SK-MEL-5 (cell line): Measurements from ENCODE around the gene MYL6B. TPM values are rescaled to one million over a fixed set of nuclear protein-coding genes. Genes with fewer than 3 reads are reported as not detected.

Source experiments
- DNase-seq: peaks from one replicate; pipeline ENCODE4 v3.0.0-alpha.2; 2016; ENCODE audit warnings: low read depth, low spot score
- in situ Hi-C: cut with HindIII; loops from 2 replicates; pipeline ENCODE4 v1.10.0; 2016; ENCODE audit warnings: low sequenced_read_pairs, high pct_unique_total_duplicates, low pct_unique_long_range_greater_than_20kb
- polyA plus RNA-seq, 2 experiments: library from polyadenylated mRNA; depleted of rRNA; stranded (reverse); fragments of >200 nt; gene quantifications; 2 replicates each; pipeline ENCODE4 v1.2.3, GENCODE V29; 2015
- total RNA-seq: library from RNA; depleted of rRNA; stranded (reverse); fragments of >200 nt; shearing (Covaris generic); gene quantifications from 2 replicates; pipeline ENCODE4 v1.2.3, GENCODE V29; 2014; rRNA removed

The MYL6B gene
- total RNA-seq: 63.2 and 66.0 TPM in 2 replicates
- polyA plus RNA-seq (2015; cell fraction: cytosol; rRNA removed): 61.9 and 65.6 TPM in 2 replicates
- polyA plus RNA-seq (2015; cell fraction: nucleus; rRNA removed): 18.5 and 22.2 TPM in 2 replicates

GRCh38 chr12:56152132-56152755 lies at the start of gene MYL6B:
TSS of gene MYL6B (plus strand) at chr12:56152587. CDS start at chr12:56153919, 1,332 bp downstream.
- DNase-seq: peak; percentile 92
- in situ Hi-C loops: no loop called here

GRCh38 chr12:56102683-56103065 lies 49.7 kb upstream of the MYL6B start:
- in situ Hi-C loops: no loop called here
- no peak for DNase-seq

GRCh38 chr12:56103066-56103711 lies 49.2 kb upstream of the MYL6B start:
- no peak for DNase-seq
- in situ Hi-C loops: no loop called here

GRCh38 chr12:56103823-56104108 lies 48.6 kb upstream of the MYL6B start:
- no peak for DNase-seq
- in situ Hi-C loops: no loop called here

- DNase-seq: peak; percentile 99
- in situ Hi-C loops: no loop called here
Measured at GRCh38 chr12:56104109-56104814, 48.1 kb upstream of the MYL6B start, which contains the start of gene PA2G4. TSS of gene PA2G4 (plus strand) at chr12:56104559. CDS start at chr12:56104738, 179 bp downstream.

- in situ Hi-C loops: no loop called here
- peak; percentile 40 for DNase-seq
Measured at GRCh38 chr12:56104815-56105608, 47.4 kb upstream of the MYL6B start.

GRCh38 chr12:56105609-56105902 lies 46.8 kb upstream of the MYL6B start:
- DNase-seq: no peak

GRCh38 chr12:56107242-56107641 lies 45.1 kb upstream of the MYL6B start:
- DNase-seq: no peak
- in situ Hi-C loops: no loop called here

More at GRCh38 chr12:56105609-56105902, 46.8 kb upstream of the MYL6B start:
- in situ Hi-C loops: no loop called here

- in situ Hi-C loops: no loop called here
Measured at GRCh38 chr12:56110571-56110970, 41.8 kb upstream of the MYL6B start.

GRCh38 chr12:56114084-56114483 lies 38.3 kb upstream of the MYL6B start:
- DNase-seq: no peak
- in situ Hi-C loops: no loop called here

More at GRCh38 chr12:56110571-56110970, 41.8 kb upstream of the MYL6B start:
- no peak for DNase-seq

GRCh38 chr12:56115329-56115728 lies 37.1 kb upstream of the MYL6B start:
- peak; percentile 96 for DNase-seq
- in situ Hi-C loops: loop anchor here (5.0 kb wide), 1 partner anchor 77 kb away; no protein-coding TSS in a partner anchor

- DNase-seq: peak; percentile 95
- in situ Hi-C loops: loop anchor here (5.0 kb wide), 1 partner anchor 76 kb away; no protein-coding TSS in a partner anchor
Measured at GRCh38 chr12:56116267-56117081, 35.9 kb upstream of the MYL6B start, which contains the start of gene RPL41. TSS of gene RPL41 (plus strand) at chr12:56116633.

GRCh38 chr12:56117082-56117706 lies 35.2 kb upstream of the MYL6B start:
- in situ Hi-C loops: loop anchor here (5.0 kb wide), 1 partner anchor 75 kb away; no protein-coding TSS in a partner anchor
- peak; percentile 21 for DNase-seq

GRCh38 chr12:56117778-56118687 lies 34.4 kb upstream of the MYL6B start, which contains the start of gene ZC3H10:
TSS of gene ZC3H10 (plus strand) at chr12:56118266. CDS start at chr12:56120563, 2,297 bp downstream.
- in situ Hi-C loops: loop anchor here (5.0 kb wide), 1 partner anchor 74 kb away; no protein-coding TSS in a partner anchor
- DNase-seq: peak; percentile 99

- DNase-seq: no peak
- in situ Hi-C loops: loop anchor here (5.0 kb wide), 1 partner anchor 73 kb away; no protein-coding TSS in a partner anchor
Measured at GRCh38 chr12:56118688-56119357, 33.6 kb upstream of the MYL6B start.
